ENCODE measurements around the gene P2RY12. TPM values are rescaled to one million over a fixed set of nuclear protein-coding genes. Genes with fewer than 3 reads are reported as not detected.

The P2RY12 gene
- polyA plus RNA-seq, 2 of the 4 experiments (the other 2 are of a cell fraction), result not detected

- ATAC-seq, result no peak
- CTCF ChIA-PET, result interaction anchor here (0.6 to 6.2 kb wide), 11 partner anchors 9 to 868 kb away, joined by 3 to 67 read pairs (median 4); partner anchors contain the start of gene P2RY13
- no peaks in the 10 kb centered on the region for H3K9me3 ChIP-seq
- 85% methylated on average over 3 of the region's 3 CpGs for WGBS (ENCODE audit: missing lambda C conversion rate)
- TF ChIP-seq HOXB5 (CRISPR knock-in tag; IDR thresholded peaks at IDR 0.05), result no peak
- no peak for TF ChIP-seq NFE2L2 (conservative IDR thresholded peaks at IDR 0.05; ENCODE audit: low read length)
- no peak for TF ChIP-seq EHF (CRISPR knock-in tag; IDR thresholded peaks at IDR 0.05)
- no peak for TF ChIP-seq HOXA7 (CRISPR knock-in tag; IDR thresholded peaks at IDR 0.05)
- TF ChIP-seq NR3C1 (IDR thresholded peaks at IDR 0.05), result no peak
- no peak for TF ChIP-seq ZNF302 (CRISPR knock-in tag; IDR thresholded peaks at IDR 0.05)
- TF ChIP-seq NPAS2 (CRISPR knock-in tag; IDR thresholded peaks at IDR 0.05; ENCODE audit: borderline replicate concordance), result no peak
- no peak for TF ChIP-seq ELK1 (IDR thresholded peaks at IDR 0.05; ENCODE audit: low read depth, low read length)
- no peak for TF ChIP-seq PBX3 (IDR thresholded peaks at IDR 0.05)
- TF ChIP-seq FOSL2 (IDR thresholded peaks at IDR 0.05), result no peak
- no peak for TF ChIP-seq FOSL2 (CRISPR knock-in tag; IDR thresholded peaks at IDR 0.05)
- no peak for TF ChIP-seq PHF8 (IDR thresholded peaks at IDR 0.05; ENCODE audit: borderline replicate concordance, low read depth)
- TF ChIP-seq MYC (IDR thresholded peaks at IDR 0.05; ENCODE audit: borderline replicate concordance, low read length), result no peak
- TF ChIP-seq EHMT2 (IDR thresholded peaks at IDR 0.05; ENCODE audit: low read depth), result no peak
- no peak for TF ChIP-seq MAZ (IDR thresholded peaks at IDR 0.05; ENCODE audit: borderline replicate concordance, low read depth, low read length)
- TF ChIP-seq JUN (IDR thresholded peaks at IDR 0.05), result no peak
- no peak for TF ChIP-seq HMGXB4 (CRISPR knock-in tag; IDR thresholded peaks at IDR 0.05; ENCODE audit: borderline replicate concordance)
- TF ChIP-seq CEBPB (IDR thresholded peaks at IDR 0.05), result no peak
- no peak for TF ChIP-seq USF2 (IDR thresholded peaks at IDR 0.05)
- H3K4me1 ChIP-seq, result no peaks in the 10 kb centered on the region; the same call in 2 of the 3 replicates
- no peak overlapping the region for H3K27ac ChIP-seq
- H3K4me3 ChIP-seq, result no peak overlapping the region
- no peak overlapping the region for H3K4me2 ChIP-seq
- FAIRE-seq, result no peak
- POLR2A ChIA-PET, result no interaction called here
- DNase-seq (ENCODE audit: low read depth in 1 of 2, low spot score in 1 of 2), result no peak
Observed at GRCh38 chr3:151289445-151289844, 95.1 kb downstream of the P2RY12 start.

Other genes with a start within 250 kb of the P2RY12 start
- gene GPR171, start 181.5 kb downstream of the P2RY12 start, polyA plus RNA-seq (2011; rRNA removed), result not detected in 2 replicates
- not detected in 3 replicates for gene GPR171, start 181.5 kb downstream of the P2RY12 start, polyA plus RNA-seq (2017; fragmentation: RNase III; extraction: RNeasy Plus Mini Kit Qiagen cat#74134 plus additional on column Dnase treatment)
- not detected in 2 replicates for gene P2RY14, start 106.2 kb downstream of the P2RY12 start, polyA plus RNA-seq (2011; rRNA removed)
- gene P2RY14, start 106.2 kb downstream of the P2RY12 start, polyA plus RNA-seq (2017; fragmentation: RNase III; extraction: RNeasy Plus Mini Kit Qiagen cat#74134 plus additional on column Dnase treatment), result not detected in 3 replicates
- 0.52 and 0.56 TPM in 2 replicates for gene GPR87, start 67.9 kb downstream of the P2RY12 start, polyA plus RNA-seq (2011; rRNA removed)
- gene GPR87, start 67.9 kb downstream of the P2RY12 start, polyA plus RNA-seq (2017; fragmentation: RNase III; extraction: RNeasy Plus Mini Kit Qiagen cat#74134 plus additional on column Dnase treatment), result 0.41 to 0.66 TPM (median 0.41 TPM) in 3 replicates
- not detected in 2 replicates for gene P2RY13, start 55.2 kb downstream of the P2RY12 start, polyA plus RNA-seq (2011; rRNA removed)
- gene P2RY13, start 55.2 kb downstream of the P2RY12 start, polyA plus RNA-seq (2017; fragmentation: RNase III; extraction: RNeasy Plus Mini Kit Qiagen cat#74134 plus additional on column Dnase treatment), result not detected in 3 replicates
- gene IGSF10, start 76.3 kb upstream of the P2RY12 start, polyA plus RNA-seq (2011; rRNA removed), result 2.9 and 4.6 TPM in 2 replicates
- 0.38 to 0.79 TPM (median 0.61 TPM) in 3 replicates for gene IGSF10, start 76.3 kb upstream of the P2RY12 start, polyA plus RNA-seq (2017; fragmentation: RNase III; extraction: RNeasy Plus Mini Kit Qiagen cat#74134 plus additional on column Dnase treatment)